B cell (primary cell): ENCODE data around the gene QRICH1.

Experiments used
- EZH2 ChIP-seq: IDR thresholded peaks from 2 replicates; pipeline ENCODE4 v1.6.1; 2012; ENCODE audit warnings: borderline replicate concordance, low read depth, mild to moderate bottlenecking, moderate library complexity, low read length; ENCODE audit not compliant: insufficient read depth, poor library complexity, severe bottlenecking
- TF ChIP-seq, protein P1 (sequence below): fragments of 200-600 bp; IDR thresholded peaks from one replicate; pipeline ENCODE4 v1.8.0; 2022; ENCODE audit warnings: antibody characterized with exemption, mild to moderate bottlenecking

DNA sequence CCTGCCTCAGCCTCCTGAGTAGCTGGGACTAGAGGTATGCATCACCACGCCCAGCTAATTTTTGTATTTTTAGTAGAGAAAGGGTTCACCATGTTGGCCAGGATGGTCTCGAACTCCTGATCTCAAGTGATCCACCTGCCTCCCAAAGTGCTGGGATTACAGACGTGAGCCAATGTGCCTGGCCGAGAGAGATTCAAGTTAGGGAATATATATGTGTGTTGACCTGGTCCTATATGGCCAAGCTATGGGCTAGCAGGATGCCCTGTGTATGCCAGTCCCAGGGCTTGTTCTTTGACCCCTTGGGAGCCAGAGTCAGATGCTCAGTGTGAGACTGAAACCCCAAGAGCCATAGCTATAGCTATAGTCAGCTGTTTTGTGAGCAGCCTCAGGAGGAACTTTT lies 70.1 kb downstream of the QRICH1 start:
- TF ChIP-seq, protein P1, sequence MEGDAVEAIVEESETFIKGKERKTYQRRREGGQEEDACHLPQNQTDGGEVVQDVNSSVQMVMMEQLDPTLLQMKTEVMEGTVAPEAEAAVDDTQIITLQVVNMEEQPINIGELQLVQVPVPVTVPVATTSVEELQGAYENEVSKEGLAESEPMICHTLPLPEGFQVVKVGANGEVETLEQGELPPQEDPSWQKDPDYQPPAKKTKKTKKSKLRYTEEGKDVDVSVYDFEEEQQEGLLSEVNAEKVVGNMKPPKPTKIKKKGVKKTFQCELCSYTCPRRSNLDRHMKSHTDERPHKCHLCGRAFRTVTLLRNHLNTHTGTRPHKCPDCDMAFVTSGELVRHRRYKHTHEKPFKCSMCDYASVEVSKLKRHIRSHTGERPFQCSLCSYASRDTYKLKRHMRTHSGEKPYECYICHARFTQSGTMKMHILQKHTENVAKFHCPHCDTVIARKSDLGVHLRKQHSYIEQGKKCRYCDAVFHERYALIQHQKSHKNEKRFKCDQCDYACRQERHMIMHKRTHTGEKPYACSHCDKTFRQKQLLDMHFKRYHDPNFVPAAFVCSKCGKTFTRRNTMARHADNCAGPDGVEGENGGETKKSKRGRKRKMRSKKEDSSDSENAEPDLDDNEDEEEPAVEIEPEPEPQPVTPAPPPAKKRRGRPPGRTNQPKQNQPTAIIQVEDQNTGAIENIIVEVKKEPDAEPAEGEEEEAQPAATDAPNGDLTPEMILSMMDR, result no peak
- no peak for TF ChIP-seq EZH2
